AG09309 (cell line): ENCODE data around the gene MDGA2.

ENCODE experiments used
- DNase-seq: peaks from one replicate; pipeline ENCODE4 v3.0.0-alpha.2; 2010; ENCODE audit warnings: low read depth
- H3K4me3 ChIP-seq: 2 replicates; pipeline ENCODE4 v1.5.1; 2011; ENCODE audit warnings: mild to moderate bottlenecking, low read depth, low read length, moderate library complexity; ENCODE audit not compliant: control insufficient read depth
- TF ChIP-seq, protein P1 (sequence below): IDR thresholded peaks from 2 replicates; pipeline ENCODE4 v1.5.1; 2011; ENCODE audit warnings: mild to moderate bottlenecking, low read depth, low read length, inconsistent platforms; ENCODE audit not compliant: insufficient read depth, control insufficient read depth; ENCODE audit errors: missing control alignments

MDGA2 gene

DNA sequence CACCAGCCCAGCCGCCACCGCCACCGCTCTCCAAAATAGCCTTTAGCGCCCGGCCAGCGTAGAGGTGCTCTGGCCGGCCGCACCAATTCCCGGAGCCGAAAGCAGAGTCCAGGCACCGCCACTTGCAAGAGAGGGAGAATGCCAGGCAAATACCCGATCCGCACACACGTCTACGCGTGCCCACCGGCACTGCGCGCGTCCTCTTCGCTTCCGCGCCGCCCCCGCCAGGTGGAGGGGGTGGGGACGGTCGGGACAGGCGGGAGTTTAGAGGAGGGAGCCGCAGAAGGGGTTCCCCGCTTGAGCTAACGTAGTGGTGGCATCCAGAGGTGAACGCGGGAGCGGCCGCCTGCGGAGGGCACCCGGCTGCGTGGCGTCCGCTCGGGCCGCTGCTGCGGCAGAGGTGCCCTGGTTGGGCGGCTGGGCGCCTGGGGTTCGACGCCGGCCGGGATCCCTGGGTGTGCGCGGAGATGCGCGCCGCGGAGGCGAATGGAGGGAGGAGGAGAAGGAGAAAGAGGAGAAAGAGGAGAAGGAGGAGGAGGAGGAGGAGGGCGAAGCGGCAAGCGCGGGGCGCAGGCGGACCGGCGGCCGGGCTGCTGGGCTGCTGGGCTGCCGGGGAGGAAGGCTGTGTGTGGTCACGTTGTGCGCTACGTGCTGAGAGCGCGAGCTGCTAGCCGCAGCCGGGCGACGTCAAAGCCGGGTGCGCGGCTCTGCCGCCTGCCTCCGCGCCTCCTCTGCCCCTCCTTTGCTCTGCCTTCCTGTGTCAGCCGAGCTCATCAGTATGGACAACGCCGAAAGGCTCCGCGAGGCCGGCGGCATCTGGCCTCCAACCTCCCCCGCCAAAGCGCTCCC is at the start of gene MDGA2:
MDGA2 (minus strand) TSS at position 140 of the 849 bp plus-strand sequence.
- H3K4me3 ChIP-seq = no peak within 1 kb of the TSS
- TF ChIP-seq, protein P1, sequence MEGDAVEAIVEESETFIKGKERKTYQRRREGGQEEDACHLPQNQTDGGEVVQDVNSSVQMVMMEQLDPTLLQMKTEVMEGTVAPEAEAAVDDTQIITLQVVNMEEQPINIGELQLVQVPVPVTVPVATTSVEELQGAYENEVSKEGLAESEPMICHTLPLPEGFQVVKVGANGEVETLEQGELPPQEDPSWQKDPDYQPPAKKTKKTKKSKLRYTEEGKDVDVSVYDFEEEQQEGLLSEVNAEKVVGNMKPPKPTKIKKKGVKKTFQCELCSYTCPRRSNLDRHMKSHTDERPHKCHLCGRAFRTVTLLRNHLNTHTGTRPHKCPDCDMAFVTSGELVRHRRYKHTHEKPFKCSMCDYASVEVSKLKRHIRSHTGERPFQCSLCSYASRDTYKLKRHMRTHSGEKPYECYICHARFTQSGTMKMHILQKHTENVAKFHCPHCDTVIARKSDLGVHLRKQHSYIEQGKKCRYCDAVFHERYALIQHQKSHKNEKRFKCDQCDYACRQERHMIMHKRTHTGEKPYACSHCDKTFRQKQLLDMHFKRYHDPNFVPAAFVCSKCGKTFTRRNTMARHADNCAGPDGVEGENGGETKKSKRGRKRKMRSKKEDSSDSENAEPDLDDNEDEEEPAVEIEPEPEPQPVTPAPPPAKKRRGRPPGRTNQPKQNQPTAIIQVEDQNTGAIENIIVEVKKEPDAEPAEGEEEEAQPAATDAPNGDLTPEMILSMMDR = no peak
- DNase-seq = no peak

DNA sequence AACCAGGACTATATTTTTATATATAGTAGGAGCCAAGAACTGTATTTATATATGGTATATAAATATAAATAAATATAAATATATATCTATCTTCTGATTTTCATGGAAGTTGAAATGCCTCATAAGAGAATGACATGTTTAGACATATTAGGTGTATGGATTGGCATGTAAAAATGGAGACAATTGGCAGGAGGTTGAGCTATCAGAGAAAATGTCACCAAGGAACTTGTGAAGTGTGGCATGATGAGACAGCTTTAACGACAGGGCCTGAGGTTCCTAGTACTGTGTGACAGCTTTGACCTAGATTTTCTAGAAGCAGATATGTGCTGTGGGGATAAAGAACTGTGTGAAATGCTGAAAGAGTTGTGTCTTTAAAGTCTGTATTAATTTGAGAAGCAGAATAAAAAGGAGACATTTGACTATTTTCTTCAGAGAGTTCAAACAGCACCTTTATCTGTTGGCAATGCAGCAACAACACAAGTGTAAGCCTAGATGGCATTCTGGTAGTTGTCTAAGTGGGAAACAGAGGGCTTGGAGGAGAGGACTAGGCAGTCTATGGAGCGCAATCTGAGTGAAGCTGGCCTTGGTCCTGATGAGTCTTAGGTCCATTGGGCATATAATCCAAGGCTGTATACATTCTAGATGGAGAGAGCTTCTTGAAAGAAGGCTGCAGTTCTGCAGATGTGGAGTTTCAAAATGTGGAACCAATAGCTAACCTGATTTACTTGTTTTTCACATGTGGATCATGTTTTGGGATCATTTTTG is 47.7 kb upstream of the MDGA2 start:
- TF ChIP-seq, protein P1 = no peak
- no peak overlapping the region for H3K4me3 ChIP-seq
- no peak for DNase-seq

DNA sequence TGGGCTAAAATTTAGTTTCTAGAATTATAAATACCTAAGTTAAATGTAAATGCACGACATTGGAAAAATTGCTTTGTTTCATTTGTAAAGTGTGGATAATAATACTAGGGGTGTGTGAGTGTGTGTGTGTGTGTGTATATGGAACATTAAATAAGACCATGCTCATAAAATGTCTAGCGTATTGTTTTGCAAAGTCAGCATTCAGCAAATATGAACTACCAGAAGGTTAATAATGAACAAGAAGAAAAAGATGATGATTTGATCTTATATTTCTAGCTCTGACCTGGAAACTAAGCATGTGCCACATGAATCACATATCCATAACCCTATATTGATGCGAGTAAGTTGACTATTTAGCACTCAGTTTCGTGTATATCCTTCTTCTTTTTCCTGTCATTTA is 44.9 kb upstream of the MDGA2 start:
- no peak for DNase-seq
- no peak overlapping the region for H3K4me3 ChIP-seq
- TF ChIP-seq, protein P1 = no peak

DNA sequence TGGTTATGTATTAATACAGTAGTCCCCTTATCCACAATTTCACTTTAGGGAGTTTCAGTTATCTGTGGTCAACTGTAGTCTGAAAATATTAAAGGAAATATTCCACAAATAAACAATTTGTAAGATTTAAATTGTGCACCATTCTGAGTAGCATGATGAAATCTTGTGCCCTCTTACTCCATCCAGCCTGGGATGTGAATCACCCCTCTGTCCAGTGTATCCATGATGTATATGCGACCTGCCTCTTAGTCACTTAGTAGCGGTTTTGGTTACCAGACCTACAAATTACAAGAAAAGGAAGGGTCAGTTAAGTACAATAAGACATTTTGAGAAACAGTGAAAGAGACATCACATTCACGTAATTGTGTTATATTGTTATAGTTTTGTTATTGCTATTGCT is 39.9 kb upstream of the MDGA2 start:
- no peak for DNase-seq
- TF ChIP-seq, protein P1 = no peak
- no peak overlapping the region for H3K4me3 ChIP-seq

DNA sequence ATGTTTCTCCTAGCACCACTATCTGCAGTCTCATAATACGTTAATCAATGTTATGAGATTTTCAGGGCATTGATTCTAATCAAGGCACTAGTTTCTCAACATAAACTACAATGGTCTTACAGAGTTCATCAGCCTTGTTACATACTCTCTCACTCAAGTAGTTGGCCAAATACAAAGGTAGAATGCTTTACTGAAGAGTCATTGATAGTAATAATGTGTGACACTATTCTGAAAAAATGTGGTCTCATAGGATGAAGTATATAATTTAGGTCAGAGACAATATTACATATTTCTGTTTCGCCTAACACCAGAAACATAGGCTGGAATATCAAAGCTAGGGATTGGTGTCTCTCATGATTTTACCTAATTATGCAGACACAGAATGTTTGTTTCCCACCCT is 35.2 kb upstream of the MDGA2 start:
- no peak for DNase-seq
- TF ChIP-seq, protein P1 = no peak
- no peak overlapping the region for H3K4me3 ChIP-seq

DNA sequence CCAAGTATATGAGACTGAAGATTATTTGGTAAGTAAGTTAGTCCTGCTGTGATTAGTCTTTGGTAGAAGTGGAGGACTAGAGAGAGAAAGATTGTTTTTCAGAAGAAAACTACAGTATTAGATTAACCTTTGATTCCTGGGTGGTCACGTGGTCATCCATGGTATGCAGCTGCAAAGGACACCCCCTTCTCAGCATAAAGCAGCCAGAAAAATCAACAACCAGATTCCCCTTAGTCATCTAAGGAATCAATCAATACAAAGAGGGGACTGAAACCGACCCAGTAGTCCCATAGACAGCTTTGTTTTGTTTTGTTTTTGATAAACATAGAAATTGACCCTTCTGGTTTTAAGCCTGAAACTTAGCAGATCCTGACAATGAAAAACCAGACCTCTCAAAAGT is 30.3 kb upstream of the MDGA2 start:
- DNase-seq = no peak
- no peak overlapping the region for H3K4me3 ChIP-seq
- TF ChIP-seq, protein P1 = no peak
